Measurements from ENCODE around the gene KIF3B. TPM values are rescaled to one million over a fixed set of nuclear protein-coding genes. Genes with fewer than 3 reads are reported as not detected.

KIF3B gene
- total and polyA plus RNA-seq, 2 of the 13 experiments (the other 11 are each of a cell fraction or from before 2014, with no cell fraction given), result 23.6 to 28.8 TPM

GRCh38 chr20:32325706-32326503 is 48.5 kb downstream of the KIF3B start (continued):
- TF ChIP-seq FOXA1 (IDR thresholded peaks at IDR 0.05) (peak; percentile 95), FOXA1 (CRISPR knock-in tag; IDR thresholded peaks at IDR 0.05) (peak; percentile 98), RARG (CRISPR knock-in tag; IDR thresholded peaks at IDR 0.05; ENCODE audit: low read depth) (peak; percentile 90; the same call in 1 of the 2 replicates), JUND (CRISPR knock-in tag; IDR thresholded peaks at IDR 0.05) (peak; percentile 99), ZNF552 (CRISPR knock-in tag; IDR thresholded peaks at IDR 0.05; ENCODE audit: borderline replicate concordance) (no peak; the same call in 1 of the 2 replicates), ZNF276 (CRISPR knock-in tag; IDR thresholded peaks at IDR 0.05; ENCODE audit: low read depth) (no peak), THAP8 (CRISPR knock-in tag; IDR thresholded peaks at IDR 0.05; ENCODE audit: borderline replicate concordance) (no peak), AFF4 (CRISPR knock-in tag; IDR thresholded peaks at IDR 0.05) (0 out of 2 replicates have a peak, but pooled peaks have one; percentile 58), ATM (IDR thresholded peaks at IDR 0.05; ENCODE audit: borderline replicate concordance) (no peak), ZNF558 (CRISPR knock-in tag; IDR thresholded peaks at IDR 0.05; ENCODE audit: borderline replicate concordance) (no peak), ZMYM3 (CRISPR knock-in tag; IDR thresholded peaks at IDR 0.05) (peak; percentile 97), CHD2 (IDR thresholded peaks at IDR 0.05; ENCODE audit: low read depth, low read length) (no peak), NFKBIZ (CRISPR knock-in tag; IDR thresholded peaks at IDR 0.05) (peak; percentile 9; the same call in 1 of the 2 replicates), SRSF1 (optimal IDR thresholded peaks at IDR 0.05; ENCODE audit: low read depth, low read length) (no peak), RXRB (CRISPR knock-in tag; IDR thresholded peaks at IDR 0.05; ENCODE audit: borderline replicate concordance) (peak; percentile 94), SP140L (CRISPR knock-in tag; IDR thresholded peaks at IDR 0.05; ENCODE audit: borderline replicate concordance) (no peak), CBFB (CRISPR knock-in tag; IDR thresholded peaks at IDR 0.05) (no peak), BCL3 (CRISPR knock-in tag; IDR thresholded peaks at IDR 0.05) (no peak), NFE2L1 (CRISPR knock-in tag; IDR thresholded peaks at IDR 0.05; ENCODE audit: borderline replicate concordance) (no peak), POLR2AphosphoS5 (IDR thresholded peaks at IDR 0.05; ENCODE audit: low read depth, low read length) (no peak), SMC3 (IDR thresholded peaks at IDR 0.05; ENCODE audit: low read length) (0 out of 2 replicates have a peak, but pooled peaks have one; percentile 1), ZNF713 (CRISPR knock-in tag; IDR thresholded peaks at IDR 0.05) (no peak), EED (CRISPR knock-in tag; IDR thresholded peaks at IDR 0.05) (no peak), HNF4A (CRISPR knock-in tag; IDR thresholded peaks at IDR 0.05) (peak; percentile 64)
